ENCODE data around the gene PHKB. TPM values are rescaled to one million over a fixed set of nuclear protein-coding genes. Genes with fewer than 3 reads are reported as not detected.

Gene PHKB
- total and polyA plus RNA-seq, 2 donors (not counting 1 experiment from before 2014, with no cell fraction given), result 50.4 to 223 TPM

- H3K27ac ChIP-seq (ENCODE audit: low read length in 2 of 2), result no peak overlapping the region
- H4K20me1 ChIP-seq (ENCODE audit: control insufficient read depth, insufficient read depth, low read length, poor library complexity, severe bottlenecking), result peaks cover 5% of the 10 kb centered on the region
- H3K4me3 Mint-ChIP-seq, result no peak overlapping the region
- H3K4me3 ChIP-seq (ENCODE audit: control extremely low read depth in 1 of 5, extremely low read depth in 1 of 5, insufficient read depth in 1 of 5, low read depth in 2 of 5, low read length in 4 of 5), result no peak overlapping the region
- no peak overlapping the region for H3K27ac Mint-ChIP-seq
- intact Hi-C loops (cut with micrococcal nuclease), result no loop called here
- ATAC-seq (ENCODE audit: low read depth) (no peak), DNase-seq (no peak)
- H3K27me3 ChIP-seq (replicated peaks in 1 of 4; ENCODE audit: control extremely low read depth in 1 of 4, control insufficient read depth in 3 of 4, insufficient read depth in 4 of 4, low read length in 3 of 4), result no peaks in the 10 kb centered on the region
- H3K9me3 ChIP-seq (ENCODE audit: control extremely low read depth in 1 of 3, control insufficient read depth in 2 of 3, insufficient read depth in 1 of 3, low read length in 2 of 3), result peaks cover 0 to 2% (median 0%) of the 10 kb centered on the region in 3 donors
- H3K27me3 Mint-ChIP-seq, result no peaks in the 10 kb centered on the region
- ChIA-PET POLR2A (no interaction called here), CTCF (interaction anchor here (0.5 kb wide), 1 partner anchor 33 kb away, joined by 5 read pairs; no protein-coding TSS in a partner anchor)
- H2AFZ ChIP-seq (ENCODE audit: insufficient read depth, low read depth, low read length, poor library complexity, severe bottlenecking), result no peak overlapping the region
- H3K9me3 Mint-ChIP-seq (ENCODE audit: insufficient read depth), result no peaks in the 10 kb centered on the region
- no peak overlapping the region for H3K4me2 ChIP-seq (replicated peaks; ENCODE audit: low read depth, low read length, poor library complexity, severe bottlenecking)
- H3K79me2 ChIP-seq (ENCODE audit: control insufficient read depth, insufficient read depth, low read length), result no peaks in the 10 kb centered on the region
- TF ChIP-seq EZH2 (IDR thresholded peaks at IDR 0.05; ENCODE audit: borderline replicate concordance, insufficient read depth, low read depth, low read length, poor library complexity, severe bottlenecking), result no peak
- TF ChIP-seq, protein P1, sequence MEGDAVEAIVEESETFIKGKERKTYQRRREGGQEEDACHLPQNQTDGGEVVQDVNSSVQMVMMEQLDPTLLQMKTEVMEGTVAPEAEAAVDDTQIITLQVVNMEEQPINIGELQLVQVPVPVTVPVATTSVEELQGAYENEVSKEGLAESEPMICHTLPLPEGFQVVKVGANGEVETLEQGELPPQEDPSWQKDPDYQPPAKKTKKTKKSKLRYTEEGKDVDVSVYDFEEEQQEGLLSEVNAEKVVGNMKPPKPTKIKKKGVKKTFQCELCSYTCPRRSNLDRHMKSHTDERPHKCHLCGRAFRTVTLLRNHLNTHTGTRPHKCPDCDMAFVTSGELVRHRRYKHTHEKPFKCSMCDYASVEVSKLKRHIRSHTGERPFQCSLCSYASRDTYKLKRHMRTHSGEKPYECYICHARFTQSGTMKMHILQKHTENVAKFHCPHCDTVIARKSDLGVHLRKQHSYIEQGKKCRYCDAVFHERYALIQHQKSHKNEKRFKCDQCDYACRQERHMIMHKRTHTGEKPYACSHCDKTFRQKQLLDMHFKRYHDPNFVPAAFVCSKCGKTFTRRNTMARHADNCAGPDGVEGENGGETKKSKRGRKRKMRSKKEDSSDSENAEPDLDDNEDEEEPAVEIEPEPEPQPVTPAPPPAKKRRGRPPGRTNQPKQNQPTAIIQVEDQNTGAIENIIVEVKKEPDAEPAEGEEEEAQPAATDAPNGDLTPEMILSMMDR (IDR thresholded peaks at IDR 0.05), result no peak
- H3K9ac ChIP-seq (ENCODE audit: low read length), result no peak overlapping the region
- no peaks in the 10 kb centered on the region for H3K4me1 Mint-ChIP-seq
- H3K4me1 ChIP-seq (ENCODE audit: control insufficient read depth in 2 of 2, insufficient read depth in 2 of 2, low read length in 2 of 2), result no peaks in the 10 kb centered on the region
- peaks cover 18 to 45% of the 10 kb centered on the region in 2 experiments for H3K36me3 ChIP-seq (replicated peaks in 1 of 2; ENCODE audit: control extremely low read depth in 1 of 2, control insufficient read depth in 1 of 2, extremely low read depth in 1 of 2, insufficient read depth in 2 of 2, low read length in 1 of 2)
- WGBS (ENCODE audit: insufficient coverage), result no CpG with 5 or more reads among the region's 1 CpG
These were observed 152.1 kb downstream of the PHKB start for GRCh38 chr16:47613251-47613650.

GRCh38 chr16:47617732-47618131 lies 156.6 kb downstream of the PHKB start:
- Histone ChIP-seq H3K4me3 (ENCODE audit: control extremely low read depth in 1 of 5, extremely low read depth in 1 of 5, insufficient read depth in 1 of 5, low read depth in 2 of 5, low read length in 4 of 5) (no peak overlapping the region), H3K27me3 (replicated peaks in 1 of 4; ENCODE audit: control extremely low read depth in 1 of 4, control insufficient read depth in 3 of 4, insufficient read depth in 4 of 4, low read length in 3 of 4) (no peaks in the 10 kb centered on the region), H3K9ac (ENCODE audit: low read length) (no peak overlapping the region), H3K4me1 (ENCODE audit: control insufficient read depth in 2 of 2, insufficient read depth in 2 of 2, low read length in 2 of 2) (no peaks in the 10 kb centered on the region), H3K4me2 (replicated peaks; ENCODE audit: low read depth, low read length, poor library complexity, severe bottlenecking) (no peak overlapping the region), H3K79me2 (ENCODE audit: control insufficient read depth, insufficient read depth, low read length) (no peaks in the 10 kb centered on the region), H3K9me3 (ENCODE audit: control extremely low read depth in 1 of 3, control insufficient read depth in 2 of 3, insufficient read depth in 1 of 3, low read length in 2 of 3) (peaks cover 0 to 1% (median 0%) of the 10 kb centered on the region in 3 donors), H3K36me3 (replicated peaks in 1 of 2; ENCODE audit: control extremely low read depth in 1 of 2, control insufficient read depth in 1 of 2, extremely low read depth in 1 of 2, insufficient read depth in 2 of 2, low read length in 1 of 2) (peaks cover 8 to 25% of the 10 kb centered on the region in 2 experiments), H4K20me1 (ENCODE audit: control insufficient read depth, insufficient read depth, low read length, poor library complexity, severe bottlenecking) (peaks cover 5% of the 10 kb centered on the region), H2AFZ (ENCODE audit: insufficient read depth, low read depth, low read length, poor library complexity, severe bottlenecking) (no peak overlapping the region), H3K27ac (ENCODE audit: low read length in 2 of 2) (no peak overlapping the region)
- H3K4me3 Mint-ChIP-seq, result no peak overlapping the region
- WGBS (ENCODE audit: insufficient coverage), result 100% methylated on average over 2 of the region's 3 CpGs
- TF ChIP-seq EZH2 (IDR thresholded peaks at IDR 0.05; ENCODE audit: borderline replicate concordance, insufficient read depth, low read depth, low read length, poor library complexity, severe bottlenecking), result no peak
- no peak for DNase-seq
- POLR2A ChIA-PET, result no interaction called here
- H3K9me3 Mint-ChIP-seq (ENCODE audit: insufficient read depth), result no peaks in the 10 kb centered on the region
- H3K27me3 Mint-ChIP-seq, result no peaks in the 10 kb centered on the region
- peaks cover 7% of the 10 kb centered on the region for H3K4me1 Mint-ChIP-seq
- CTCF ChIA-PET, result no interaction called here
- no peak overlapping the region for H3K27ac Mint-ChIP-seq
- no peak for ATAC-seq (ENCODE audit: low read depth)
- intact Hi-C loops (cut with micrococcal nuclease), result no loop called here

Measured in B cell (primary cell).